ENCODE data around the gene JAML. TPM values are rescaled to one million over a fixed set of nuclear protein-coding genes. Genes with fewer than 3 reads are reported as not detected.

Gene JAML
- total RNA-seq, 1 donor, result not detected

DNA sequence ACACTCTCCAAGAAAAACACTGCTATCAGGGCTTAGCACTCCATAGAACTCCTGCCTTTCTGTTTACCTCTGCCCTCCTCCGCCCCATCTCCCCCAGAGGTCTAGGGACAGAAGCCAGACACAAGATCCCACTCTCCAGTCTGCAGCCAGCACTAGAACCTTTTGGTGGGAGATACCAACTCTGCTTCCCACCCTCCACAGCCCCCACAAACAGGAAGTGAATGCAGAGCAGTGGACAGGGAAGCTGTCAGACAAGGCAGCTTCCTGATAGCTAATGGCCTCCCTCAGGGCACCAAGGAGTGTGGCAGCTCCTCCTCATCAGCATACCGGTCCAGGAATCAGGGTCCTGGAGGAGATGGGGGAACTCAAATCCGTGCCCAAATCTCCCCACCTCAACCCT lies 77.3 kb downstream of the JAML start:
- no peak for DNase-seq (ENCODE audit: low read depth)
- no peak overlapping the region for H3K4me3 ChIP-seq (ENCODE audit: low read depth, low read length)
- TF ChIP-seq, protein P1, sequence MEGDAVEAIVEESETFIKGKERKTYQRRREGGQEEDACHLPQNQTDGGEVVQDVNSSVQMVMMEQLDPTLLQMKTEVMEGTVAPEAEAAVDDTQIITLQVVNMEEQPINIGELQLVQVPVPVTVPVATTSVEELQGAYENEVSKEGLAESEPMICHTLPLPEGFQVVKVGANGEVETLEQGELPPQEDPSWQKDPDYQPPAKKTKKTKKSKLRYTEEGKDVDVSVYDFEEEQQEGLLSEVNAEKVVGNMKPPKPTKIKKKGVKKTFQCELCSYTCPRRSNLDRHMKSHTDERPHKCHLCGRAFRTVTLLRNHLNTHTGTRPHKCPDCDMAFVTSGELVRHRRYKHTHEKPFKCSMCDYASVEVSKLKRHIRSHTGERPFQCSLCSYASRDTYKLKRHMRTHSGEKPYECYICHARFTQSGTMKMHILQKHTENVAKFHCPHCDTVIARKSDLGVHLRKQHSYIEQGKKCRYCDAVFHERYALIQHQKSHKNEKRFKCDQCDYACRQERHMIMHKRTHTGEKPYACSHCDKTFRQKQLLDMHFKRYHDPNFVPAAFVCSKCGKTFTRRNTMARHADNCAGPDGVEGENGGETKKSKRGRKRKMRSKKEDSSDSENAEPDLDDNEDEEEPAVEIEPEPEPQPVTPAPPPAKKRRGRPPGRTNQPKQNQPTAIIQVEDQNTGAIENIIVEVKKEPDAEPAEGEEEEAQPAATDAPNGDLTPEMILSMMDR (IDR thresholded peaks at IDR 0.05; ENCODE audit: insufficient read depth, low read depth, low read length), result no peak

DNA sequence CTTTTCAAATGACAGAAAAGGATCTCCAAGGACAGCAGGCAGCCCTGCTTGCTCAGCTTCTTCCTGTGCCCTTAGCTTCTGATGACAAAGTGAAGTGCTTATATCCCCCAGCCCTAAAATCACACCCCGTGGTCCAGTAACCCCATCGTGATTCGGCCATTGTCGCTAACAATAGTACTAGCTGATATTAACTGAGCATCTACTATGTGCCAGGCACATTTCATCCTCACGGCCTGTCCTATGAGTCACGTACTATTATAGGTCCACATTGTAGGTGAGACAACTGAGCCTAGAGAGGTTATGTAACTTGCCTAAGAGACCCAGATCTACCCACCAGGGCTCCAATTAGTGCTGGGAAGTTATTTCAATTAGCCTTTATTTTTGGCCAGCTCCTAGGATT lies 78.3 kb downstream of the JAML start:
- DNase-seq (ENCODE audit: low read depth), result no peak
- no peak overlapping the region for H3K4me3 ChIP-seq (ENCODE audit: low read depth, low read length)
- TF ChIP-seq, protein P1 (IDR thresholded peaks at IDR 0.05; ENCODE audit: insufficient read depth, low read depth, low read length), result no peak

DNA sequence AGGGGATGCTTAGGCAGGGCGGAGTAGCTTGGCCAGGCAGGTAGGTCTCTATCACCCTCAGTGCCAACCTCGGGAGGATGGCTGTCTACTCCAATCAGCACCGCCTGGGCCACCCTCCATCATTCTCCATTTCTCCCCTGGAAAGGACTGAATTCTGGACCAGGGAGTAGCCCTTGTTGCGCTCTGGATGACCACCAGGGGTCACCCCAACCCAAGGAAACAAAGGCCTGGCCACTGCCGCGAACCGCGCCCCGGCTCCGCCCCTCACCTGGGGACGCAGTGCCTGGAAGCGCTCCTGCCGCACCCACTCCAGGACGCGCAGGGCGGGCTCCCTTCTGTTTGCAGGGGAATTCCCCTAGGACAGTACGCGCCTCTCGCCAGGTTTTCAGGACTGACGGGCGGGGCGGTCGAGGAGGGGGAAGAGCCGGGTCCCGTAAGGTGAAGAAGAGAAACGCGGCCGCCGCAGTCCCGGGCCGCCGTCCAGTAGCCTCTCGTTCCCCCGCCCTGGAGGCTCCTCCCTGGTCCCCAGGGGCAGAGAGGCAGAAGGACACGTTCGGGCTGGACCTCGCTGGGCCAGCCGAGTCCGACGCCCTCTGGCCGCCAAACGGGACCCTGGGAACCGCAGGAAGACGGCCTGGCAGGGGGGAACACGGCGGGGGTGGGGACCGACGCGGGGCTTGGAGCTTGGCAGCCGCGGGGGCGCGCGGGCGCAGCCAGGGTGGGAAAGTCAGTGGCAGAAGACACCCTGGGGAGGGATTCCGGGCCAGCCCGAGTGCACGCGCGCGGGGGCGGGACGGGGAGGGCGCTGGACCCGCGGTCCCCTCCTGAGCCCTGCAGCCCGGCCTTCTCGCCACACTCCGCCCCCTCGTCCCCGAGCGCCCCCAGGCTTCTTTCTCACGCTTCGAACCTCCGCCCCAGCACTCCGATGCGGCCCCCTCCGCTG lies 79.3 kb downstream of the JAML start:
- DNase-seq (ENCODE audit: low read depth), result peak; percentile 55
- H3K4me3 ChIP-seq (ENCODE audit: low read depth, low read length), result peak overlapping the region; percentile 51
- TF ChIP-seq, protein P1 (IDR thresholded peaks at IDR 0.05; ENCODE audit: insufficient read depth, low read depth, low read length), result peak; percentile 84

DNA sequence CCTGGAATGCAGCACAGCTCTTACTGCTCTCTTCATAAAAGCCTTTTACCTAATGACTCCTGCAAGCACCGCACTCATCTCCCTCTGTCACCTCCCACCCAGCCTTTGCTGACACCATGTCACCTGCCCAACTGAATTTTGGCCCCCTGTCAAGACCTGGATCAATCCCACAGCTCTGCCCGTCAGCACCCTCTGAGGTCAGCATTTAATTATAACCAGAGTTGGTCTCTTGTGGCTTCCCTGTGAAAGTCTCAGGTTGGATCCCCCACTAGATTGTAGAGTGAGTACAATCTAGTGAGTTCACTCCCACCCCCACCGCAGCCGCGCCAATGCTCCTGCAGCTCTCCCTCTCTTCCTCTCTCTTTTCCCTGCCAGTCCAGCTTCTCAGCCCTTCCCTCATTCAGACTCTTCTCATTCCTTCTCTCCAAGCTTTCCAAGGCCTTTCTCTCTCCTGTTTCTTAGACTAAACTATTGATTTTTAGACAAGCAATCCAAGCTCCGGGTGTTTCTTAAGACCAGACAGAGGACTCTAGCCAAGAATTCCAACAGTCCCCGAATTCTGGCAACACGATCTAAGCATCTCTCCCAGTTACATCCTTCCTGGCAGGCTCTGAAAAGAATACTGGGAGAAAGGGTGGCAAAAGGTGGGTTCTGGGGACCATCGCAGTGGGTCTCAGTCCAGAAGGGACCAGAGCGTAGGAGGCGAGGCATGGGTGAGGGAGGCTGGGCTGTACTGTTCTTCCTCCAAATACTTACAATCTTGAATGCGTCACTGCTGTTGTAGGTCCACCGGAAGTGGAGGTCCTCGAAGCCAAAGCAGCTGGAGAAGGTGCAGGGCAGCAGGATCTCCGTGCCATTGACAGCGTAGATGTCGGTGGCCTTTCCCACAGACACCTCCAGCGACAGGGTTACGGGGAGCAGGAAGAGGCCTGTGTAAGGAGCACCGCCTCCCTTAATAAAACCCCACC lies 80.2 kb downstream of the JAML start:
- no peak for DNase-seq (ENCODE audit: low read depth)
- TF ChIP-seq, protein P1 (IDR thresholded peaks at IDR 0.05; ENCODE audit: insufficient read depth, low read depth, low read length), result no peak
- H3K4me3 ChIP-seq (ENCODE audit: low read depth, low read length), result no peak overlapping the region

Small RNAs within 50 kb of the gene (small RNA-seq; reads per million reads assigned to genes)
- gene HSPE1P18, result not detected

Other genes with a start within 250 kb of the JAML start
- gene IL10RA, start 238.6 kb downstream of the JAML start, total RNA-seq, result not detected in 2 replicates
- gene TMPRSS4, start 147.9 kb downstream of the JAML start, total RNA-seq, result not detected in 2 replicates
- not detected in 2 replicates for gene SMIM35, start 138.0 kb downstream of the JAML start, total RNA-seq
- gene SCN4B, start 72.2 kb downstream of the JAML start, total RNA-seq, result not detected in 2 replicates
- not detected in 2 replicates for gene SCN2B, start 48.4 kb downstream of the JAML start, total RNA-seq
- 0.32 and 0.86 TPM in 2 replicates for gene MPZL3, start 27.4 kb upstream of the JAML start, total RNA-seq
- not detected in 2 replicates for gene MPZL2, start 39.3 kb upstream of the JAML start, total RNA-seq
- not detected in 2 replicates for gene CD3E, start 79.7 kb upstream of the JAML start, total RNA-seq
- gene CD3D, start 117.7 kb upstream of the JAML start, total RNA-seq, result not detected in 2 replicates
- not detected in 2 replicates for gene CD3G, start 119.3 kb upstream of the JAML start, total RNA-seq
- gene UBE4A, start 134.6 kb upstream of the JAML start, total RNA-seq, result 50.3 and 58.3 TPM in 2 replicates
- 34.1 and 44.0 TPM in 2 replicates for gene ATP5MG, start 176.6 kb upstream of the JAML start, total RNA-seq
- gene KMT2A, start 211.5 kb upstream of the JAML start, total RNA-seq, result 39.6 and 47.1 TPM in 2 replicates

Data from fibroblast of villous mesenchyme (primary cell).